HG03575 (cell line): ENCODE data around the gene DVL2.
"Not testable (repeated sequence)": the region's sequence is repeated elsewhere in the genome, so short reads cannot be mapped to it uniquely, and the experiment has no call there.

Experiments
- ATAC-seq: cut with Tn5 transposase; IDR thresholded peaks from one replicate; pipeline ENCODE4 v1.9.1; 2021; ENCODE audit not compliant: unreplicated experiment, insufficient number of reproducible peaks, low FRiP score; ENCODE audit errors: extremely low read depth

DVL2 gene

DNA sequence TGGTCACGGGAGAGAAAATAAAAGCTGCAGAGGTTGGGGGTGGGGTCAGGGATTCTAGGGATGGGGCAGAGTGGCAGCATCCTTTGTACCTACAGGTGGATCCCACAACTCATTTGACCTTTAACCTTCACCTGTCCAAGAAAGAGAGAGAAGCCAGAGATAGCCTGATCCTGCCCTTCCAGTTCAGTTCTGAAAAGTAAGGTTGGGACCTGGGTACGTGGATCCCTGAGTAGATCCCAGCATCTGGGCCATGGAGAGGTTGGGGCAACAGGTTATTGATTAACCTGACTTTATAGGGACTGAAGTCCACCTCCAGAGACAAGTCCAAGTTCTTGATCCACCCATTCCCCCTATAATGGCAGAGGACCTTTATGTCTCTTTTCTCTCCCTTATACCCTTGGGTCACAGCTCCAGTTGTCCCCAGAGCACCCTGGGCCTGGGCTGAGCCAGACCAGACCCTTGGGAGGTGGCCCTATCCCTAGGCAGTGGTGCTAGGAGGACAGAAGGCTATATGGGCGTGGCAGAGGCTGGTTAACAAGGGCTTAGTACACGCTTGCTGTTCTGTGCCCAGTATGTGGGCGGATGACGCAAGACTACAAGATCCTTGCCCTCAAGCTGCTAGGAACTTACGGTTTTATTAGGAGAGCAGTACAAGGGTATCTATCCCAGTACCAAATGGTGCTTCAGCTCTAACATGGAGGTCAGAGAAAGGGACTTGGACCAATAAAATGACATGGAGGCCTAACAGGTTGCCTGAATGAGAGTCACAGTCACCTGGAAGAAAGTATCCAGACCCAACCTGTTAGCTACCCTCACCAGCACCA lies 24.6 kb upstream of the DVL2 start:
- ATAC-seq, result no peak

GRCh38 chr17:7256766-7257456 lies 22.6 kb upstream of the DVL2 start:
- ATAC-seq, result no peak

DNA sequence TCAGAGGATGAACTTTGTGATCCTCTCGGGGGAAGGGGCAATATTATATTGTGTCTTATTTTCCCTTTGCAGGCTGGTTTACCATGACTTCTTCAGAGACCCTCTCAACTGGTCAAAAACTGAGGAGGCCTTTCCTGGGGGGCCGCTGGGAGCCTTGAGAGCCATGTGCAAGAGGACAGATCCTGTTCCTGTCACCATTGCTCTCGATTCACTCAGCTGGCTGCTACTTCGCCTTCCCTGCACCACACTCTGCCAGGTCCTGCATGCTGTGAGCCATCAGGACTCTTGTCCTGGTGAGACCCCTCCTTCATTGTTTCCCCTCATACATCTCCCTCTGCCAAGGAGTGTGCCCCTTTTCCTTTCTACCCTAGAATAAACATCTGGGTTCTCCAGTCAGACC lies 20.2 kb upstream of the DVL2 start:
- ATAC-seq, result no peak

GRCh38 chr17:7253082-7253481 lies 18.8 kb upstream of the DVL2 start:
- ATAC-seq, result no peak

DNA sequence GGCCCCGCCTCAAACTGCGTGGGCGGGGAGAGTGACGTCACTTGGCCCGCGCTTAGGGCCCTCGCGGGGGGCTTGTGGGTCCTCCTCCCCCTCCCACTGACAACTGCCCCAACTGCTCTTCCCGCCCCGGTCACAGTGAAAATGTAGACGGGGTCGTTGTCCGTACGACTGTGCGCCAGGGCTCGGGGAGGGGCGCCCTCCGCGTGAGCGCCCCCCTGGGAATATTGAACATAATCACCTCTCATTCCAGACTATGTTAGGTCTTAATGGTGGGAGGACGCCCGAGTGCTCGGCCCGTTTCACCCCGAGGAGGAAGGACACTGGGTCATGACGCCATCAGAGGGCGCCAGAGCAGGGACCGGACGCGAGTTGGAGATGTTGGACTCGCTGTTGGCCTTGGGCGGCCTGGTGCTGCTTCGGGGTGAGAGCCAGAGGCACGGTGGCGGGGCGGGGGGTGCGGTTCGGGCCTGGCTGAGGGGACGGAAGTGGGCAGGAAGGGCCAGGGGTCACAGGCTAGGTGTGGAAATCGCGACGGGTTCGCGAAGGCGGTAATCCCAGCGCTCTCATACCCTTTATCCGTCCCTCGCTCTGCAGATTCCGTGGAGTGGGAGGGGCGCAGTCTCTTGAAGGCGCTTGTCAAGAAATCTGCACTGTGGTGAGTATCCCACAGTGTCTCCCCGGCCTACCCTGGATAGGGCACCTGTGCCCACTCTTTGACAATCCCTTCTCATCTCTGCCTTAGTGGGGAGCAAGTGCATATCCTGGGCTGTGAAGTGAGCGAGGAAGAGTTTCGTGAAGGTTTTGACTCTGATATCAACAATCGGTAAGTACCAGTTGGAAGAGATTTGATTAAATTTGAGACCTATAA lies 18.1 kb upstream of the DVL2 start, which contains the start of gene ELP5:
Gene ELP5 (plus strand): TSS at position 40 of the 868 bp plus-strand sequence. CDS start 336 bp downstream, at position 376.
- ATAC-seq, result no peak

DNA sequence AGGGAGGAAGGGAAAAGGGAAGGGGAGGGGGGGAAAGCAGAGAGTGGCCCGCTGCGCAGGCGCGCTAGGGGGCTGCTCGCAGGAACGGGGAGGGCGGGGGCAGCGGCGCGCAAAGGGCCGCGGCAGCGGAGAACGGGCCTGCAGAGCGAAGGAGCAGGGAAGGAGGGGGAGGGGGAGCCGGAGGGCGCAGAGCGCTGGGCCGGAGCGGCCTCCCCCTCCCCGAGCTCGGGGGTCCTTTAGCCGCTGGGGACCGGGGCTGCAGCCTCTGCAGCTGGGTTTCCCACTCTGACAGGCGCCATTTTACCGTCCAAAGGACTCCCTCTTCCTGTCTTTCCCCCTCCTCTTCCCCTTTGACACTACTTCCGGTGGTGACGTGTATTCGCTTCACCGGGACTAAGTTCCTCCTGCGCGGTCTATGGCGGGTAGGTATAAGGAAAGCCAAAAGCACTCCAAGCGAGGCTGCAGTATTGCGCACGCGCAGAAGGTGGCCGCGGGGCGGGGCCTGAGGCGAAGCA lies 17.4 kb upstream of the DVL2 start, which contains the start of gene CTDNEP1:
Gene CTDNEP1 (minus strand): TSS at position 74 of the 515 bp plus-strand sequence. CDS start 438 bp downstream, outside the sequence.
- ATAC-seq, result peak; percentile 61

DNA sequence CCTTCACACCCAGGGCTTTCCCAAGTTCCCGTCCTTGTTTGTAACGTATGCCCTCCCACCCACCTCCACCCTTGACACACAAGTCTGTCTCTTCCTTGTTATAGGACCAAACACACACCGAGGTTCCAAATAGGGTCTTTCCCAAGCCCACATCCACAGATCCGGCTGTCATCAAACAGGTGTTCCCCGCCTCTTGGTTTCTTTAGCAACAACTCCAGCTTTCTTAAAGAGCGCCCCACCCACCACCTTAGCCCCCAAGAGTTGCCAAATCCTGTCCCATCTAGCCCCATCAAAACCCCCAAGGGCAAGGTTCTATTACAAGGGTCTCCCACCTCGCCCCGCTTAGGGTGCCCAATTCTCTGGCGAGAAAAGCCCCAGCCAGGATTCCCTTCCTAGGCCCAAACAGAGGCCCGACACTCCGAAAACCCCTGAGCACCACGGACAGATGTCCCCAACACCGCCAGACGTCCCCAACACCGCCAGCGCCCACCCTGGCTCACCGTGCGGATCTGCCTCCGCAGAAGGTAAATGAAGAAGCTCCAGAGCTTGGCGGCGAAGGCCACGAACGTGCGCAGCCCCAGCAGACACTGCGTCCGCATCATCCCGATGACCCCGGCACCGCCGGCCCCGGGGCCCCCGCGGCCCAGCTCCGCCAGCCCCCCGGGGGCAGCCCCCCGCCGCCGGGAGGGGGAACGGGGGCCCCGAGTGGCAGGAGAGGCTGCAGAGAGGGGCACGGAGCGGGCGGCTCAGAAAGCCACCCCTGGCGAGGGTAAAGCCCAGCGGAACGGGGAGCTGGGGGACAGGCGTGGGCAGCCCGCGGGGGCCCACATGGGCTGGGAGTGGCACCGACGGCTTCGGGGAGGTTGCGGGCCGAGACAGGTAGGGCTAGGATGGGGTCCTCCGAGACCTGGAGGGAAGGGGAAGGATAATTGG lies 16.6 kb upstream of the DVL2 start:
- ATAC-seq, result no peak

DNA sequence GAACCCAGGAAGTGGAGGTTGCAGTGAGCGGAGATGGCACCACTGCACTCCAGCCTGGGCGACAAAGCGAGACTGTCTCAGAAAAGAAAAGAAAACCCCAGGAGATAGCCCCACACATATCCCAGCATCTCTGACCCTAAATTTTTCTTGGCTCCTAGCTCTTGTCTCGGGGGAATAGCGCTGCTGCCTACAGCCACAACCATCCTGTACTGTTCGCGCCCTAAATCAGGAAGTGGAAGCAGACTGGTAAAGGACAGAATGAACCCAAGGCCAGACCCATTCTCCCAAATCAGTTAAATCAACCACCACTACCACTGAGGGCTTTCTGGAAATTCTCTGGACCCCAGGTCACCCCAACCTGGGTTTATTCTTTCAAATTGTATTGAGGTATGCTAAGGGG lies 15.5 kb upstream of the DVL2 start:
- no peak for ATAC-seq

GRCh38 chr17:7249214-7249613 lies 14.9 kb upstream of the DVL2 start:
- ATAC-seq, result no peak

GRCh38 chr17:7248796-7249195 lies 14.5 kb upstream of the DVL2 start:
- ATAC-seq, result no peak

GRCh38 chr17:7246779-7247178 lies 12.5 kb upstream of the DVL2 start:
- no peak for ATAC-seq

- not testable (repeated sequence) for ATAC-seq
These were observed 9.5 kb upstream of the DVL2 start for GRCh38 chr17:7243838-7244237.

DNA sequence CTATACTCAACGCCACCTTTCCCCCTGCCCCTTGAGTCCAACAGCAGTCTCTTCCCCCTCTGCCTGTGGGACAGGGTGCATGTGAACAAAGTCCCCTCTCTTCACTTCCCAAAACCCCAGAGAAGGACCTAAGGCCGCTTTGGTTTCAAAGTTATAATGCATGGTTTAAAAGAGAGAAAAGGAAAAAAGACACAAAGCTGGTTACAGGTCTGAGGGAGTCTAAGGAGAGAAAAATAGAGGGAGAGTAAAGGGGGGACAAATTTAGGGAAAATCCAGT lies 9.1 kb upstream of the DVL2 start:
- ATAC-seq, result no peak

- no peak for ATAC-seq
These were observed 8.6 kb upstream of the DVL2 start for GRCh38 chr17:7242717-7243452.

GRCh38 chr17:7241783-7242716 lies 7.7 kb upstream of the DVL2 start, which contains the start of gene GABARAP:
TSS of gene GABARAP (minus strand) at chr17:7242449. CDS start at chr17:7242330, 119 bp downstream.
- ATAC-seq, result no peak

DNA sequence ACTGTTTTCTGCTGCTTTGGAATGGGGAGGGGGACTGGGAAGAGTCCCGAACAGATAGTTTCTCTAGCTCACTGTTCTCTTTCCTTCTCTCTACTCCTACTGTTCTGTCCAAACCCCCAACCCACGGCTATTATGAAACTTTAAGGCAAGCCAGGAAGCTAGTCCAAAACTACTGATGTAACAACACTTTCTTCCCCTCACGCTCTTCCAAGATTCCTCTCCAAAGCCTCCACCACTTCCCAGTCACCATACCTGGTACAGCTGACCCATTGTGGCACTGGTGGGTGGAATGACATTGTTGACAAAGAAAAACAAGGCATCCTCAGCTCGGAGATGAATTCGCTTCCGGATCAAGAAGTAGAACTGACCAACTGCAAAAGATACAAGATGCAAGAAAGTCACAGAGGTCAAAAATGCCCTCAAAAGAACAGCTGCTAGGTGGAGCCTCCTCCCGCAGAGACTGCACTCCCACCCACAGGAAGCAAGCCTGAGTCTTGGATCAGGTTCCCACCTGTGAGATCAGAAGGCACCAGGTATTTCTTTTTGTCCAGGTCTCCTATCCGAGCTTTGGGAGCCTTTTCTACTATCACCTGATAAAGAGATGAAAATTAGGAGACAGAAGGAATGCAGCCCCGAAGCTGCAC lies 6.9 kb upstream of the DVL2 start:
- ATAC-seq, result no peak
